Panc1 (cell line): ENCODE measurements around the gene MTHFD2L. TPM values are rescaled to one million over a fixed set of nuclear protein-coding genes. Genes with fewer than 3 reads are reported as not detected.

Experiments
- ATAC-seq: fragments of 200-7000 bp; cut with Tn5 transposase; 2 replicates; pipeline ENCODE4 v1.9.1; 2020; ENCODE audit warnings: mild to moderate bottlenecking, moderate library complexity
- BruUV-seq: library from RNA; stranded (reverse); fragments of 400-500 nt; replicated peaks from 2 replicates; lab custom pipeline; 2021; lab: Mats Ljungman, UMichigan
- CTCF ChIA-PET: fragments of 300-600 bp; sonication (Branson Sonifier 250); formaldehyde crosslinking; loops from one replicate; lab custom pipeline; 2022; ENCODE audit warnings: antibody characterized with exemption; lab: Charles Lee
- POLR2A ChIA-PET: fragments of 300-600 bp; sonication (Branson Sonifier 250); formaldehyde crosslinking; loops from one replicate; lab custom pipeline; 2022; ENCODE audit warnings: antibody characterized with exemption; lab: Charles Lee
- DNase-seq: peaks from one replicate; pipeline ENCODE4 v3.0.0-alpha.2; 2010; ENCODE audit warnings: low read depth, low spot score
- H3K27ac ChIP-seq: 2 replicates; pipeline ENCODE4 v1.5.1; 2011; ENCODE audit warnings: mild to moderate bottlenecking, low read length, inconsistent platforms
- H3K27me3 ChIP-seq: fragments of 200-500 bp; sonication (Bioruptor generic); 2 replicates; pipeline ENCODE4 v1.6.0; 2014; ENCODE audit warnings: low read length, inconsistent platforms; ENCODE audit not compliant: control insufficient read depth, insufficient read depth
- H3K36me3 ChIP-seq: fragments of 200-500 bp; sonication (Bioruptor generic); 2 replicates; pipeline ENCODE4 v1.5.1; 2014; ENCODE audit warnings: inconsistent platforms, mild to moderate bottlenecking, low read length, moderate library complexity; ENCODE audit not compliant: control insufficient read depth, insufficient read depth
- H3K4me1 ChIP-seq: 2 replicates; pipeline ENCODE4 v1.5.1; 2011; ENCODE audit warnings: inconsistent platforms, mild to moderate bottlenecking, low read length, moderate library complexity; ENCODE audit not compliant: control insufficient read depth, insufficient read depth
- H3K4me3 ChIP-seq, 2 experiments: 2 replicates each; pipeline ENCODE4 v1.5.1; 2011 to 2012; ENCODE audit warnings: low read depth in 2 of 2, low read length in 2 of 2, mild to moderate bottlenecking in 2 of 2, inconsistent platforms in 1 of 2, moderate library complexity in 1 of 2
- H3K9me3 ChIP-seq: fragments of 200-500 bp; sonication (Bioruptor generic); 2 replicates; pipeline ENCODE4 v1.5.1; 2014; ENCODE audit warnings: low read depth, mild to moderate bottlenecking, inconsistent platforms, low read length, moderate library complexity; ENCODE audit not compliant: control insufficient read depth, insufficient read depth
- POLR2AphosphoS5 ChIP-seq: IDR thresholded peaks from 2 replicates; pipeline ENCODE4 v1.6.1; 2012; ENCODE audit warnings: mild to moderate bottlenecking, low read depth, low read length, moderate library complexity
- SIN3A ChIP-seq: IDR thresholded peaks from 2 replicates; pipeline ENCODE4 v1.6.1; 2012; ENCODE audit warnings: low read depth, mild to moderate bottlenecking, low read length, moderate library complexity, borderline replicate concordance; ENCODE audit not compliant: insufficient read depth
- TCF7L2 ChIP-seq: IDR thresholded peaks from 2 replicates; pipeline ENCODE4 v1.6.1; 2011; ENCODE audit warnings: mild to moderate bottlenecking, low read depth, low read length, inconsistent platforms
- in situ Hi-C: cut with HindIII; loops from 2 replicates; pipeline ENCODE4 v1.10.0; 2016; ENCODE audit warnings: low sequenced_read_pairs, low pct_unique_long_range_greater_than_20kb
- intact Hi-C: fragments of 100-400 bp; cut with micrococcal nuclease; formaldehyde crosslinking; loops from one replicate; pipeline ENCODE4 v1.10.0; 2022; ENCODE audit not compliant: unreplicated experiment
- total RNA-seq: library from RNA; stranded (reverse); gene quantifications from one replicate; pipeline ENCODE4 v1.2.1, GENCODE V29; 2021; ENCODE audit not compliant: unreplicated experiment
- TF ChIP-seq, protein P1 (sequence below), 2 experiments: IDR thresholded peaks; 2 replicates each; pipeline ENCODE4 v1.6.1; 2011 to 2012; ENCODE audit warnings: low read depth in 2 of 2, control low read depth in 1 of 2, low read length in 1 of 2, mild to moderate bottlenecking in 1 of 2, moderate library complexity in 1 of 2; ENCODE audit not compliant: insufficient read depth in 1 of 2
- TF ChIP-seq, protein P2 (sequence below): fragments of 450-650 bp; IDR thresholded peaks from 2 replicates; pipeline ENCODE4 v1.5.1; 2017; ENCODE audit warnings: mild to moderate bottlenecking

Gene MTHFD2L
- total RNA-seq, 1 experiment from 2014 or later = 6.6 TPM

- H3K9me3 ChIP-seq = no peaks in the 10 kb centered on the region
- in situ Hi-C loops (no loop called here), intact Hi-C loops (no loop called here)
- ATAC-seq (peak; percentile 90), DNase-seq (peak; percentile 86)
- no peaks in the 10 kb centered on the region for H3K27me3 ChIP-seq
- H3K4me3 ChIP-seq = no peak overlapping the region
- no peaks in the 10 kb centered on the region for H3K4me1 ChIP-seq
- TF ChIP-seq, protein P1, sequence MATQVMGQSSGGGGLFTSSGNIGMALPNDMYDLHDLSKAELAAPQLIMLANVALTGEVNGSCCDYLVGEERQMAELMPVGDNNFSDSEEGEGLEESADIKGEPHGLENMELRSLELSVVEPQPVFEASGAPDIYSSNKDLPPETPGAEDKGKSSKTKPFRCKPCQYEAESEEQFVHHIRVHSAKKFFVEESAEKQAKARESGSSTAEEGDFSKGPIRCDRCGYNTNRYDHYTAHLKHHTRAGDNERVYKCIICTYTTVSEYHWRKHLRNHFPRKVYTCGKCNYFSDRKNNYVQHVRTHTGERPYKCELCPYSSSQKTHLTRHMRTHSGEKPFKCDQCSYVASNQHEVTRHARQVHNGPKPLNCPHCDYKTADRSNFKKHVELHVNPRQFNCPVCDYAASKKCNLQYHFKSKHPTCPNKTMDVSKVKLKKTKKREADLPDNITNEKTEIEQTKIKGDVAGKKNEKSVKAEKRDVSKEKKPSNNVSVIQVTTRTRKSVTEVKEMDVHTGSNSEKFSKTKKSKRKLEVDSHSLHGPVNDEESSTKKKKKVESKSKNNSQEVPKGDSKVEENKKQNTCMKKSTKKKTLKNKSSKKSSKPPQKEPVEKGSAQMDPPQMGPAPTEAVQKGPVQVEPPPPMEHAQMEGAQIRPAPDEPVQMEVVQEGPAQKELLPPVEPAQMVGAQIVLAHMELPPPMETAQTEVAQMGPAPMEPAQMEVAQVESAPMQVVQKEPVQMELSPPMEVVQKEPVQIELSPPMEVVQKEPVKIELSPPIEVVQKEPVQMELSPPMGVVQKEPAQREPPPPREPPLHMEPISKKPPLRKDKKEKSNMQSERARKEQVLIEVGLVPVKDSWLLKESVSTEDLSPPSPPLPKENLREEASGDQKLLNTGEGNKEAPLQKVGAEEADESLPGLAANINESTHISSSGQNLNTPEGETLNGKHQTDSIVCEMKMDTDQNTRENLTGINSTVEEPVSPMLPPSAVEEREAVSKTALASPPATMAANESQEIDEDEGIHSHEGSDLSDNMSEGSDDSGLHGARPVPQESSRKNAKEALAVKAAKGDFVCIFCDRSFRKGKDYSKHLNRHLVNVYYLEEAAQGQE (IDR thresholded peaks at IDR 0.05; ENCODE audit: insufficient read depth in 1 of 2, low read depth in 2 of 2, low read length in 1 of 2) = no peak
- TF ChIP-seq, protein P2, sequence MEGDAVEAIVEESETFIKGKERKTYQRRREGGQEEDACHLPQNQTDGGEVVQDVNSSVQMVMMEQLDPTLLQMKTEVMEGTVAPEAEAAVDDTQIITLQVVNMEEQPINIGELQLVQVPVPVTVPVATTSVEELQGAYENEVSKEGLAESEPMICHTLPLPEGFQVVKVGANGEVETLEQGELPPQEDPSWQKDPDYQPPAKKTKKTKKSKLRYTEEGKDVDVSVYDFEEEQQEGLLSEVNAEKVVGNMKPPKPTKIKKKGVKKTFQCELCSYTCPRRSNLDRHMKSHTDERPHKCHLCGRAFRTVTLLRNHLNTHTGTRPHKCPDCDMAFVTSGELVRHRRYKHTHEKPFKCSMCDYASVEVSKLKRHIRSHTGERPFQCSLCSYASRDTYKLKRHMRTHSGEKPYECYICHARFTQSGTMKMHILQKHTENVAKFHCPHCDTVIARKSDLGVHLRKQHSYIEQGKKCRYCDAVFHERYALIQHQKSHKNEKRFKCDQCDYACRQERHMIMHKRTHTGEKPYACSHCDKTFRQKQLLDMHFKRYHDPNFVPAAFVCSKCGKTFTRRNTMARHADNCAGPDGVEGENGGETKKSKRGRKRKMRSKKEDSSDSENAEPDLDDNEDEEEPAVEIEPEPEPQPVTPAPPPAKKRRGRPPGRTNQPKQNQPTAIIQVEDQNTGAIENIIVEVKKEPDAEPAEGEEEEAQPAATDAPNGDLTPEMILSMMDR = no peak
- TF ChIP-seq SIN3A (no peak), POLR2AphosphoS5 (no peak), TCF7L2 (no peak)
- BruUV-seq = no TSS peak
- ChIA-PET POLR2A (no interaction called here), CTCF (interaction anchor here (0.5 kb wide), 1 partner anchor 80 kb away, joined by 4 read pairs; no protein-coding TSS in a partner anchor)
- H3K36me3 ChIP-seq = no peaks in the 10 kb centered on the region
- H3K27ac ChIP-seq = no peak overlapping the region
Measured at GRCh38 chr4:74109116-74109869, 48.6 kb upstream of the MTHFD2L start.

DNA sequence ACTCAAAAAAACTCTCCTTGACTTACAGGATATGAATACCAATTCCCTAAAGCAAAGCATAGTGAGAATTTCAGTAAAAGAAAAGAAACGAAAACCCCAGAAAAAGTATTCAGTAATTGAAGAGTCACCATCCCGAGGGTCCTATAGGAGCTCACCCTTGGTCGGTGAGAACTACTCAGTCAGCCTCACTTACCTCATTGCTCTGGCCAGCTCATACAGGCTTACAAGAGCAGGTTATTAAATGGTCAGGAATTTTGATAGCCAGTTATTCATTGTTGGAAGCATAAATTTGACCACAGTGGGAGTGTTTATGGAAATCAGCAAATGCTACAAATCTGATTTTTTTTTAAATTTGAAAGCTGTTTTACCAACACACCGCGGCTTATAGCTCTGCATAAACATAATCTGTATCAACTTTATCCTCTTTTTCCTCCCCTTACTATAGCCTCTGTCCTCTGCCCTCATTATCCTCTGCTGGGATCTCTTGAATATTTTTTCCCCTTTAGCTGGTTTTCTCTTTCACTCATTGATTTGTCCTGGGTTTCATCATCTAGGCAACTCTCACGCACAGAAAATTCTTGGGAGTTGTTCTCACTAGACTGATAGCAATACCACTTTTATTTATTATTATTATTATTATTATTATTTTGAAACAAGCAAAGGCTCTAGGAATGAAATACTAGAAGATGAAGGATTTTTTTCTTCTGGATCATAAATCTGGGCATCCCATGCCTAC, 47.9 kb upstream of the MTHFD2L start:
- Histone ChIP-seq H3K4me3 (no peak overlapping the region), H3K9me3 (no peaks in the 10 kb centered on the region), H3K36me3 (no peaks in the 10 kb centered on the region), H3K4me1 (no peaks in the 10 kb centered on the region), H3K27me3 (no peaks in the 10 kb centered on the region), H3K27ac (no peak overlapping the region)
- in situ Hi-C loops = no loop called here
- DNase-seq = no peak
- POLR2A ChIA-PET = no interaction called here
- CTCF ChIA-PET = no interaction called here
- BruUV-seq = no TSS peak
- intact Hi-C loops = loop anchor here (10.0 kb wide), 1 partner anchor 375 kb away; no protein-coding TSS in a partner anchor
- ATAC-seq = no peak; the same call in 1 of the 2 replicates
- TF ChIP-seq, protein P2 = no peak
- TF ChIP-seq POLR2AphosphoS5 = no peak
- TF ChIP-seq, protein P1 (IDR thresholded peaks at IDR 0.05; ENCODE audit: insufficient read depth in 1 of 2, low read depth in 2 of 2, low read length in 1 of 2) = no peak
- TF ChIP-seq TCF7L2 = no peak
- TF ChIP-seq SIN3A = no peak
